ENCODE results near the gene ATG12. TPM values are rescaled to one million over a fixed set of nuclear protein-coding genes. Genes with fewer than 3 reads are reported as not detected.

The ATG12 gene
- total RNA-seq, 1 donor from 2014 or later = 122 TPM

GRCh38 chr5:115850744-115851416 lies 9.5 kb upstream of the ATG12 start:
- no peaks in the 10 kb centered on the region for H3K9me3 ChIP-seq (ENCODE audit: low read depth)
- peaks cover 13% of the 10 kb centered on the region for H3K9me3 Mint-ChIP-seq
- peaks cover 87% of the 10 kb centered on the region for H3K79me2 ChIP-seq (ENCODE audit: low read depth)
- no peaks in the 10 kb centered on the region for H3F3A ChIP-seq (ENCODE audit: low read depth)
- peak overlapping the region; percentile 1 for H3K27ac Mint-ChIP-seq
- H3K36me3 ChIP-seq = no peaks in the 10 kb centered on the region
- no peak overlapping the region for H2AFZ ChIP-seq (replicated peaks)
- no peaks in the 10 kb centered on the region for H3K27me3 Mint-ChIP-seq (ENCODE audit: insufficient read depth, low read depth)
- no peak overlapping the region for H3K4me2 ChIP-seq
- peak overlapping the region; percentile 2 for H3K4me3 Mint-ChIP-seq
- no peaks in the 10 kb centered on the region for H3K4me1 ChIP-seq
- H3K4me3 ChIP-seq = no peak overlapping the region
- H3K27ac ChIP-seq = no peak overlapping the region
- H3K36me3 Mint-ChIP-seq = peaks cover 12% of the 10 kb centered on the region
- no peaks in the 10 kb centered on the region for H3K27me3 ChIP-seq
- no peaks in the 10 kb centered on the region for H4K20me1 ChIP-seq (ENCODE audit: low read depth)
- no peak for DNase-seq (ENCODE audit: low spot score)
- TF ChIP-seq CTCF (IDR thresholded peaks at IDR 0.05) (no peak), EZH2phosphoT487 (IDR thresholded peaks at IDR 0.05) (no peak), EZH2 (IDR thresholded peaks at IDR 0.05) (no peak)
- no peak overlapping the region for H3K9ac ChIP-seq
- H3K4me1 Mint-ChIP-seq = peaks cover 23% of the 10 kb centered on the region

- Histone ChIP-seq H3K79me2 (ENCODE audit: low read depth) (peaks cover 84% of the 10 kb centered on the region), H4K20me1 (ENCODE audit: low read depth) (peaks cover 8% of the 10 kb centered on the region), H3K9me3 (ENCODE audit: low read depth) (no peaks in the 10 kb centered on the region), H2AFZ (replicated peaks) (no peak overlapping the region), H3K36me3 (no peaks in the 10 kb centered on the region), H3K27ac (no peak overlapping the region), H3K27me3 (no peaks in the 10 kb centered on the region), H3K4me3 (no peak overlapping the region), H3F3A (ENCODE audit: low read depth) (no peaks in the 10 kb centered on the region), H3K4me1 (no peaks in the 10 kb centered on the region), H3K9ac (no peak overlapping the region), H3K4me2 (no peak overlapping the region)
- Mint-ChIP-seq H3K9me3 (peaks cover 13% of the 10 kb centered on the region), H3K4me3 (no peak overlapping the region), H3K36me3 (peaks cover 10% of the 10 kb centered on the region), H3K27me3 (ENCODE audit: insufficient read depth, low read depth) (no peaks in the 10 kb centered on the region), H3K27ac (no peak overlapping the region), H3K4me1 (peaks cover 30% of the 10 kb centered on the region)
- no peak for DNase-seq (ENCODE audit: low spot score)
- TF ChIP-seq CTCF (IDR thresholded peaks at IDR 0.05) (no peak), EZH2phosphoT487 (IDR thresholded peaks at IDR 0.05) (no peak), EZH2 (IDR thresholded peaks at IDR 0.05) (no peak)
Measured at GRCh38 chr5:115849258-115849798, 8.0 kb upstream of the ATG12 start.

- Histone ChIP-seq H3F3A (ENCODE audit: low read depth) (no peaks in the 10 kb centered on the region), H3K9ac (no peak overlapping the region), H3K79me2 (ENCODE audit: low read depth) (peaks cover 85% of the 10 kb centered on the region), H3K4me2 (no peak overlapping the region), H3K4me1 (peaks cover 8% of the 10 kb centered on the region), H4K20me1 (ENCODE audit: low read depth) (peaks cover 27% of the 10 kb centered on the region), H3K27me3 (peaks cover 12% of the 10 kb centered on the region), H3K4me3 (no peak overlapping the region), H3K27ac (no peak overlapping the region), H3K36me3 (no peaks in the 10 kb centered on the region), H3K9me3 (ENCODE audit: low read depth) (no peaks in the 10 kb centered on the region), H2AFZ (replicated peaks) (no peak overlapping the region)
- H3K4me3 Mint-ChIP-seq = no peak overlapping the region
- H3K27me3 Mint-ChIP-seq (ENCODE audit: insufficient read depth, low read depth) = no peaks in the 10 kb centered on the region
- H3K9me3 Mint-ChIP-seq = no peaks in the 10 kb centered on the region
- DNase-seq (ENCODE audit: low spot score) = no peak
- H3K36me3 Mint-ChIP-seq = no peaks in the 10 kb centered on the region
- H3K27ac Mint-ChIP-seq = no peak overlapping the region
- peaks cover 46% of the 10 kb centered on the region for H3K4me1 Mint-ChIP-seq
- no peak for TF ChIP-seq EZH2phosphoT487 (IDR thresholded peaks at IDR 0.05)
Measured at GRCh38 chr5:115847290-115847689, 5.9 kb upstream of the ATG12 start.

GRCh38 chr5:115844321-115844817 lies 3.0 kb upstream of the ATG12 start:
- Histone ChIP-seq H3K4me2 (no peak overlapping the region), H2AFZ (replicated peaks) (no peak overlapping the region), H3K79me2 (ENCODE audit: low read depth) (peaks cover 77% of the 10 kb centered on the region), H3K9me3 (ENCODE audit: low read depth) (no peaks in the 10 kb centered on the region), H3K4me1 (peaks cover 14% of the 10 kb centered on the region), H3K27ac (no peak overlapping the region), H3K9ac (no peak overlapping the region), H3F3A (ENCODE audit: low read depth) (no peaks in the 10 kb centered on the region), H4K20me1 (ENCODE audit: low read depth) (peaks cover 31% of the 10 kb centered on the region), H3K36me3 (no peaks in the 10 kb centered on the region), H3K4me3 (no peak overlapping the region), H3K27me3 (peaks cover 12% of the 10 kb centered on the region)
- Mint-ChIP-seq H3K27me3 (ENCODE audit: insufficient read depth, low read depth) (no peaks in the 10 kb centered on the region), H3K4me1 (peaks cover 33% of the 10 kb centered on the region), H3K36me3 (no peaks in the 10 kb centered on the region), H3K9me3 (no peaks in the 10 kb centered on the region), H3K27ac (no peak overlapping the region), H3K4me3 (no peak overlapping the region)
- DNase-seq (ENCODE audit: low spot score) = no peak
- no peak for TF ChIP-seq EZH2 (IDR thresholded peaks at IDR 0.05)
- no peak for TF ChIP-seq CTCF (IDR thresholded peaks at IDR 0.05)

Measured in neural progenitor cell (in vitro differentiated cells).